Endodermal cell (in vitro differentiated cells): ENCODE measurements around the gene COL20A1. TPM values are rescaled to one million over a fixed set of nuclear protein-coding genes. Genes with fewer than 3 reads are reported as not detected.
A peak's percentile ranks its signal among the peaks of the same experiment; 100 is the strongest.

ENCODE experiments used
- DNase-seq: peaks from one replicate; pipeline ENCODE4 v3.0.0-alpha.2; 2017
- H3K27ac ChIP-seq: 2 replicates; pipeline ENCODE4 v1.5.1; 2013; ENCODE audit warnings: mild to moderate bottlenecking, low read depth, low read length, moderate library complexity
- H3K27me3 ChIP-seq: 2 replicates; pipeline ENCODE4 v1.6.1; 2013; ENCODE audit warnings: mild to moderate bottlenecking, low read length, moderate library complexity; ENCODE audit not compliant: insufficient read depth, control insufficient read depth, poor library complexity, severe bottlenecking
- H3K36me3 ChIP-seq: 2 replicates; pipeline ENCODE4 v1.7.0; 2013; ENCODE audit warnings: mild to moderate bottlenecking, low read length, moderate library complexity; ENCODE audit not compliant: control insufficient read depth, insufficient read depth
- H3K4me1 ChIP-seq: one replicate; pipeline ENCODE4 v1.7.0; 2013; ENCODE audit warnings: low read length; ENCODE audit not compliant: control insufficient read depth, insufficient read depth
- H3K4me3 ChIP-seq: 2 replicates; pipeline ENCODE4 v1.5.1; 2013; ENCODE audit warnings: mild to moderate bottlenecking, low read length, moderate library complexity
- H3K9ac ChIP-seq: 2 replicates; pipeline ENCODE4 v1.6.1; 2013; ENCODE audit warnings: mild to moderate bottlenecking, low read length, moderate library complexity; ENCODE audit not compliant: poor library complexity, severe bottlenecking; ENCODE audit errors: extremely low read depth
- H3K9me3 ChIP-seq: 2 replicates; pipeline ENCODE4 v1.6.1; 2013; ENCODE audit warnings: mild to moderate bottlenecking, low read length, moderate library complexity; ENCODE audit not compliant: control insufficient read depth
- H3K27ac Mint-ChIP-seq: 2 replicates; pipeline ENCODE4 v1.8.0; 2020; ENCODE audit warnings: mixed read lengths
- H3K27me3 Mint-ChIP-seq: 2 replicates; pipeline ENCODE4 v1.8.0; 2021; ENCODE audit warnings: mild to moderate bottlenecking, mixed read lengths; ENCODE audit not compliant: insufficient read depth
- H3K36me3 Mint-ChIP-seq: 2 replicates; pipeline ENCODE4 v1.8.0; 2020; ENCODE audit warnings: low read depth, mixed read lengths
- H3K4me1 Mint-ChIP-seq: 2 replicates; pipeline ENCODE4 v1.8.0; 2020; ENCODE audit warnings: mixed read lengths
- H3K4me3 Mint-ChIP-seq: 2 replicates; pipeline ENCODE4 v1.8.0; 2020; ENCODE audit warnings: mild to moderate bottlenecking, moderate library complexity, mixed read lengths
- H3K9me3 Mint-ChIP-seq: 2 replicates; pipeline ENCODE4 v1.8.0; 2020; ENCODE audit warnings: mild to moderate bottlenecking, mixed read lengths
- CTCF ChIP-seq: fragments of 200-600 bp; sonication (generic); conservative IDR thresholded peaks from 2 replicates; pipeline ENCODE4 v1.5.0; 2021; ENCODE audit warnings: antibody characterized with exemption, mild to moderate bottlenecking
- WGBS, 2 experiments: methylation state at CpG; one replicate each; pipeline versions ENCODE4 v1.1.5 to v1.1.7; 2013; ENCODE audit warnings: missing lambda C conversion rate in 2 of 2, mixed read lengths in 1 of 2; ENCODE audit not compliant: insufficient coverage in 1 of 2, insufficient read length in 1 of 2; 5-methylcytosine and 5-hydroxymethylcytosine counted together
- total RNA-seq, 2 donors: library from RNA; stranded (reverse); fragmentation: NEBNext Ultra II Directional in 1 of 2; extraction: Animal tissue kit (Norgen Biotek cat#: 25700) in 1 of 2; gene quantifications; 2 replicates in 1 of 2; 3 replicates in 1 of 2; pipeline ENCODE4 v1.2.1, GENCODE V29; 2021

The COL20A1 gene
- total RNA-seq, 2 donors from 2014 or later = 0.44 TPM; not detected in 1

- Histone ChIP-seq H3K9me3 (peaks cover 19% of the 10 kb centered on the region), H3K4me3 (no peak overlapping the region), H3K27me3 (no peaks in the 10 kb centered on the region), H3K9ac (no peak overlapping the region), H3K4me1 (no peaks in the 10 kb centered on the region), H3K27ac (no peak overlapping the region), H3K36me3 (no peaks in the 10 kb centered on the region)
- Mint-ChIP-seq H3K27ac (no peak overlapping the region), H3K36me3 (no peaks in the 10 kb centered on the region), H3K4me3 (no peak overlapping the region), H3K9me3 (peaks cover 25% of the 10 kb centered on the region), H3K4me1 (peaks cover 2% of the 10 kb centered on the region), H3K27me3 (no peaks in the 10 kb centered on the region)
- 18 to 35% methylated on average over 16 to 22 of the region's 22 CpGs for WGBS, 2 experiments
- peak; percentile 88 for DNase-seq
- peak; percentile 98 for TF ChIP-seq CTCF
These were observed 88.9 kb downstream of the COL20A1 start for GRCh38 chr20:63381781-63382431.

- H3K4me3 ChIP-seq = no peak overlapping the region
- H3K9me3 Mint-ChIP-seq = peaks cover 34% of the 10 kb centered on the region
- H3K9me3 ChIP-seq = peaks cover 28% of the 10 kb centered on the region
- no peaks in the 10 kb centered on the region for H3K27me3 ChIP-seq
- no peaks in the 10 kb centered on the region for H3K4me1 ChIP-seq
- H3K36me3 ChIP-seq = no peaks in the 10 kb centered on the region
- no peaks in the 10 kb centered on the region for H3K36me3 Mint-ChIP-seq
- DNase-seq = no peak
- H3K27me3 Mint-ChIP-seq = no peaks in the 10 kb centered on the region
- 83 to 88% methylated on average over 16 to 17 of the region's 17 CpGs for WGBS, 2 experiments
- no peak overlapping the region for H3K9ac ChIP-seq
- no peak overlapping the region for H3K27ac ChIP-seq
- H3K4me3 Mint-ChIP-seq = no peak overlapping the region
- peaks cover 2% of the 10 kb centered on the region for H3K4me1 Mint-ChIP-seq
- TF ChIP-seq CTCF = no peak
- H3K27ac Mint-ChIP-seq = no peak overlapping the region
These were observed 89.7 kb downstream of the COL20A1 start for GRCh38 chr20:63382551-63383300.

- Histone ChIP-seq H3K27me3 (no peaks in the 10 kb centered on the region), H3K36me3 (no peaks in the 10 kb centered on the region), H3K9ac (no peak overlapping the region), H3K4me3 (no peak overlapping the region), H3K9me3 (peaks cover 31% of the 10 kb centered on the region), H3K27ac (no peak overlapping the region), H3K4me1 (no peaks in the 10 kb centered on the region)
- Mint-ChIP-seq H3K4me3 (no peak overlapping the region), H3K27me3 (no peaks in the 10 kb centered on the region), H3K36me3 (no peaks in the 10 kb centered on the region), H3K4me1 (peaks cover under 1% of the 10 kb centered on the region), H3K9me3 (peaks cover 40% of the 10 kb centered on the region), H3K27ac (no peak overlapping the region)
- no peak for TF ChIP-seq CTCF
- 72 to 80% methylated on average over 10 to 11 of the region's 11 CpGs for WGBS, 2 experiments
- DNase-seq = peak; percentile 74
These were observed 90.6 kb downstream of the COL20A1 start for GRCh38 chr20:63383556-63383955.
